Ecto neural progenitor cell (in vitro differentiated cells): ENCODE data around the gene RGS7.
"Not testable (repeated sequence)": the region's sequence is repeated elsewhere in the genome, so short reads cannot be mapped to it uniquely, and the experiment has no call there.

ENCODE experiments used
- DNase-seq: peaks from one replicate; pipeline ENCODE4 v3.0.0-alpha.2; 2018; ENCODE audit warnings: low spot score

RGS7 gene

DNA sequence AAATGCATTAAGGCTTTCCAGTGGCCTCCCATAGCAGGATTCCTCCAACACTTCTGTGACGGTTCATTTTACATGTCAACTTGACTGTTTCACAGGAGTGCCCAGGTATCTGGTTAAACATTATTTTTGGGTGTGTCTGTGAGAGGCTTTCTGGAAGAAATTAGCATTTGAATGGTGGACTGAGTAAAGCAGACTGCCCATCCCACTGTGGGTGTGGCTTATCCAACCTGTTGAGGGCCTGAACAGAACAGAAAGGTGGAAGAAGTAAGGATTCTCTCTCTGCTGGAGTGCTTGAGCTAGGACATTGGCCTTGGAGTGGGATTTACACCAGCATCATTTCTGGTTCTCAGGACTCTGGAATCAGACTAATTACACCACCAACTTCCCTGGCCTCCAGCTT is 85.6 kb downstream of the RGS7 start:
- DNase-seq = no peak

DNA sequence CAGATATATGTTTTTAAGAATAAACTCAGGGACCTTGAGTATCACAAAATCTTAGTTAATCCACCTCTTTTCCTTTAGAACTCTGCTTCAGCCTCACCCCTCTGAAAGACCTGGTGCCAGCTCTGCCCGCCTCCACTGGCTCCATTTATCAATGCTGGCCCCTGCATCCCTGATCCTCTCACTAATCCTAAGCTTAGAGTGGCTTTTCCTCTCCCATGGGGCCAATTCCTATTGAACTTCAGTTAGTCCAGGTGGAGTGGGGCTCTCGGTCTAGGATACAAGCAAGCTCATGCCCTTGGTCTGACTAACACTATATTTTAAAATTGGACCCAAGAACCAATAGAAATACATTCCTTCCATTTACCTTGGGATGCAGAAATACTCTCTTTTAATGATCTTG is 87.0 kb downstream of the RGS7 start:
- DNase-seq = no peak

DNA sequence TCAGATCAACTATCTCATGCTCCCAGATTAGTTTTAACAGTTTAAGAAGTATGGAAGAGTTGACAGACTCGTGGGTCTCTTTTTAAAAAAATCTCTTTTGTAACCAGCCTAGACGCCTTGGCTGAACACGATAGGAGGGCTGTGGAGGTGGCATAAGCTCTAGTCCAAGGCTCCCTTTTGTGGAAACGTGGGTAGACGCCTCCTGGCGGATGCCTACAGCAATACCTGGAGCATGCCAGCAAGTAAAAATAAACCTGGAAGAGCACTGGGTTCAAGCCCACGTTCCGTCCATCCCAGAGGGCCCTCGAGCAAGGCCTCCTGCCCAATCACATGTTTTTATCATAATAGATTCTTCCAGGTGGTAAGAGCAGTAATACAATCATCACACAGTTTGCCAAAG is 87.9 kb downstream of the RGS7 start:
- no peak for DNase-seq

DNA sequence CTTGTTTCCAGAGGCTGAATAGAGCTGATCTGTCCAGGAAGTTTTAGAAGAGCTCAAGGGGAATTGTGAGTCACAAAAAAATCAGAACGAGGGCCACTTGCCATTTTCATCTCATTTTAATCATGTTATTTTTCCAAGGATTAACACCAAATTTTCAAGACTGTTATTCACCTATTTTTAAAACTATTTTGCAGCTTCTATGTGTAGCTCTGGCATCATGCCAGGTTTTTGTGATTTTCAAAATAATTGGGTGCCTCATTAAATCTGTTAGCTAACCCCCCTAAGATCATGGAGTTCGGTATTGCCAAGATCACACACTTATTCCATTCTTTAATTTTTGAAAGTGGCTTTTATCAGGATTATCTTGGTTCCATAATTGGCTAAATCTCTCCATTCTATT is 90.9 kb downstream of the RGS7 start:
- no peak for DNase-seq

DNA sequence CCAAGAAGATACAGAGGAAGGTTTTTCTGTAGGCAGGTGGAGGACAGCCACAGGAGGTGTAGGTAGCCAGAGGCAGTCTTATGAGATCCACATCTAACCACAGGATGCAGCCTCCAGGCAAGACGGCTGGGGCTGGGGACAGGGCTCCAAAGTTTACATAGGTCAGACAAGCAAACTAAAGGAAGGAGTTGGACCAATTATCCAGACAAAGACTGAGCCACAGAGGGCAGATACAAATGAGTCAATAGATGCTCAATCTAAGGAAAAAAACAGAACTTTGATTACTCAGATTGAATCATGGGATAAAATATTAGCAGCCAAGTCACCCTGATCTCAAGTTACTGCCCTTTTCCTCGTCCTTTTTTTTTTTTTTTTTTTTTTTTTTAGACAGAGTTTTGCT is 91.6 kb downstream of the RGS7 start:
- DNase-seq = no peak

DNA sequence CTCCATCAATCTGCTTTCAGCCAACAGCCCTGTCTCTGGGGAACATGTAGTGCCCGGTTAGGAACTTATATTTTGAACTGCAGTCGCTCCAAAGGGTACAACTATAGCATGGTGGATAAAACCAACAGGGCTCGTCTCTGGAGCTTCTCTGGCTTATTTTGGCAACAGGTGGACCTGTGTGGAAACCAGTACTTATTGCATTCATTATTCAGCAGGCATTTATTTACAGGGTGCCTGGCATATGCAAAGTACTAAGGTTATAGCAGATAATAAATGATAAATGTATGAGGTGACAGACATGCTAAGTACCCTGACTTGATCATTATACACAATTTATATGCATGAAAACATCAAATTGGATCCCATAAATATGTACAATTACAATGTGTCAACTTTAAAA is 93.7 kb downstream of the RGS7 start:
- DNase-seq = no peak

DNA sequence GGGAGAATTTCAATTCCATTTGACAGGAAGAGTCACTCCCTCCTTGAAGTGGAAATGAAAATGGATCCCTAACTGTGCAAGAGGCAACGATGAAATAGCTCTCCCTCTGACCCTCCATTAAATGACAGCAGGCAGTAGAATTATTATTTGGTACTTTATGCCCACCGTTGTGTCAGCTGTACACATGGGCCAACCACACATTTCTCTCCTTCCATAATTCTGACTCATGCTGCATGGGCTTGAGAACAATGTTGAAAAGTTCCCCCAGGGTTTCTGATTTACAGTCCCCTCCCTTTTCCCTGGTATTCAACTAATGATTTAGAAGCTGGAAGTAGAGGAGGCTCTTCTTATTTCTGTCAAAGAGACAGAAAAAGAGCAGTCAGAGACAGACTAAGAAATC is 103.5 kb downstream of the RGS7 start:
- no peak for DNase-seq

DNA sequence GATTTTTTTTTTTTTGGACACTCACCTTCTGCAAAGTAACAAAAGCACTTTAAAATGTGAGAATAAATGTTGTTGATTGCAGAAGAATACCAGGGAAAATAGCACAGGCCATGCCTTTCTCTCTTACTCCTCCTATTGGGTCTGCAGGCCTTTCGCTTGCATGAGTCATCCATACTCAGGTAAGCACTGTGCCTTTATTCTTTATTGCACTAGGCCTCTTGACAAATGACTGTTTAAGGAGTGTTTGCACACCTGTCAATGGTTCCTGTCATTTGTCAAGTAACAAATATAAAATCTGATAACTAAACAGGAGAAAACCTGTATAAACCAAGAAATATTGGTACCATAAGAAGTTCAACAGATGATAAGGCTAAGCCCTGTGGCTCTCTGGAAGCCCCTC is 106.5 kb downstream of the RGS7 start:
- DNase-seq = no peak

DNA sequence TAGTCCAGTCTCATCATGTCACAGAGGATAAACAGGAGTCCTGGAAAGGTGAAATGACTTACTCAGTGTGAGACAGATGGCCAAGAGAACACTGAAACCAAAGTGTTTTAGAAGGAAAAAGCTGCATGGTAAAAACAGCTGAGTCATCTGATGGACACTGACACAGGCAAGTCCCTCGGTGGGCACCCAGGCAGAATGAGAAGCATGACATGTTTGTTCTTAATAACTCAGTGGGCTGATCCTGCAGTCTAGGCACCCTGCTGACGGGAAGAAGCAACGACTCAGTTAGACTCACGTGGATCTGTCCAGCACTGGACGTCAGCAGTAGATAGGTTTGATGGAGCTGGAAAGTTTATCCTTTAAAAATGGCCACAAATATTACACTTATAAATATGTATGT is 116.9 kb downstream of the RGS7 start:
- DNase-seq = no peak

DNA sequence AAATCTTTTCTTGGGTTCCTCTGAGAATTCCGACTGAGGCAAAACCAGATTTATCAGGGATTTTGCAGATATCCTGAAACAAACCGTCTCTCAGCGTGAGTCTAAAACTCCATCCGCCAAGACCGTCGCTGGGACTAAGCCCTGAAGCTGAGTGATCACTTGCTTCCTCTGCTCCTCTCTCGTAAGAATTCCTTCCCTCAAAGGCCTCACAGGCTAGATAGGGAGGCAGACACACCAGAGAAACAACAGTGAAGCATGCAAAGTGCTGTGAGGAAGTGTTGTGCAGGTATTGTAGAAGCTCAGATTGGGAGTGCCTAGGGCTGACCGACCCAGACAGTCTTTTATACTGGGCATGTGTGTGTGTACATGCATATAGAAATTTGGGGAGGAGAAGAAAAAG is 119.1 kb downstream of the RGS7 start:
- DNase-seq = no peak

DNA sequence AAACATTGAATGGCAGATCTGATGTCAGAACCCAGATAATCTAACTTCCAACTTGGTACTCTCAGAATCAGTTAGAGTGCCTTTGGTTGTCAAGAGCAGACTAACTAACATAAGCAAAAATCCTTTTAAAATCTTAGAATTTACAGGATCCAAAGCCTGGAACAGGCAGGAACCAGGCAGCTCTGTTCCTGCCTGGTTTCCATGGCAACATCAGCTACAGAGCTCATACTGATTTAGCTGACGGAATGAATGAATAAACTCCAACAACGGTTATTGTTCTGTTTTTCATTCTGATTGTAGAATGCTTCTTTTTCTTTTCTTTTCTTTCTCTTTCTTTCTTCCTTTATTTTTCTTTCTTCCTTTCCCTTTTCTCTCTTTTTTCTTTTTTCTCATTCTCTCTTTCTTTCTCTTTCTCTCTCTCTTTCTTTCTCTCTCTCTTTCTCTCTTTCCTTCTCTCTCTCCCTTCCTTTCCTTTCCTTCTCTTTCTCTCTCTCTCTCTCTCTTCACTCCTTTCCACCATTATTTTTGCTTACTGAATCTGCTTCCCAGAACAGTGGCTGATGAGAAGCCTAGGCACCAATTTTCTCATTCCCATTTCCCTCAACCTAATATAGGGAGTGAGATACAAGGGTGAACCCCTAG is 121.6 kb downstream of the RGS7 start:
- DNase-seq = no peak

DNA sequence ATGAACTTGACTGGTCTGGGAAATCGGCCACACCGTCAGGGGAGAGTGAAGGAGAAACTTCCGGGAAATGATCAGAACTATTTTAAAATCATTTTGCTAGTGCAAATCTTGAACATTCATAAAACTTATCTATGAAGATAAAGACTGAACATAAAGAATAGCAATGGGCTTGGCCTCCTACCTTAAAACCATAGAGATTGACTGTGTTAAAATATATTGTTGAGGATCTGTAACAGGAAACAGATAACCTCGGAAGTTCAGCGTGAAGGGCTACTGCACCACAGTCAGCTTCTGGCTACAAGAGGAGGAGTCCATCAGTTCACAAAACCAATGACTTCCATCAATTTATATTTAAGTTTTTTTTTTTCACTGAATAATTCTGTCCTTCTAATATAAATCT is 127.3 kb downstream of the RGS7 start:
- DNase-seq = no peak

DNA sequence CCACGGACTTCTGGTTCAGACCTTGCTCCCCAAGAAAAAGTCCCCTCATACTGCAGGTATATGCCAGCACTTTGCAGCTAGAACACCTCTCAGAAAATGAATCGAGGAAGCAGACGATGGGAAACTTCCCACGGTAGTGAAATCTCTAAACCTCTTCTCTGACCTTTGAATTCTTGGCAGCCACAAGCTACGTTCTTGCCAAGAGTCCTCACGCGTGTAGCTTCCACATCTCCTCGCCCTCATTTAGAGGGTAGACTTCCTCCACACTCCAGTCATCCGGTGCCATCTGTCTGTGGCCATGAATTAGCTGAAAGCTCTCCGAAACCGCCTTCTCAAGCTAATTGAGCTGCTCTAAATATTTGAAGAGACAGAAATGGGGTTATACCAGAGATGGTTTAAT is 127.8 kb downstream of the RGS7 start:
- DNase-seq = no peak

DNA sequence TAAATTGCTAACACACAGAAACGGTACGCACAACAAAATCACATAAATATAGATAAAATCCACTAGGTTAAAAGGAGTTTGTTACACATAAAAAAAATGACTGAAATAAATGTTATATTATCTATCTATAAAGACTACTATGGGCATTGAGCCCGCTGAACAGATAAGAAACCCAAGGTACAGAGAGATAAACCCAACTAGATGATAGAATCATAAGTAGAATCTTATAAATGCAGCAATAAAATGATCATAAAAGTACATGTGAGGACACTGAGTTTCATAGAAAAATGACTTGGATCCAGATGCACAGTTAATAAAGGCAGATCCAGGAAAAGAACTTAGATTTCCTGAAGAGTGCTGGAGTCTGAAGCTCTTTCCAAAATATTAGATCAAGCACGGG is 128.7 kb downstream of the RGS7 start:
- DNase-seq = no peak

DNA sequence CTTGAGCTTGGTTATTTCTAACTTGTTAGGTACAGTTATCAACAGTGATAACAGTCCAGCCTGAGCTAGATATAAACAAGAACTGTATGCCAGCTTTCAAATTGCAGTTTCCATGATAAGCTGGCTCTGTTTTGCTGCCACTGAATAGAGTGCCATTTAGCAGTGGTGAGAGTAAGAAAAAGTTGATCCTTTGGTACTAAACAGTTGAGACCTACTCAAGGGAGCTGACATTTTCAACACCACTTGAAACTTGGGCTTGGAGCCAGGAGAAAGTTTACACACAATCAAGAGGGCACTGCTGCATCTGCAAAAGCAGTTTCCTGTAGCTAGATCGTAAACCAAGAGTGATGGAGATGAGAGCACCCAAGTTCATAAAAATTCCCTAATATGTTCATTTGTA is 131.3 kb downstream of the RGS7 start:
- no peak for DNase-seq

DNA sequence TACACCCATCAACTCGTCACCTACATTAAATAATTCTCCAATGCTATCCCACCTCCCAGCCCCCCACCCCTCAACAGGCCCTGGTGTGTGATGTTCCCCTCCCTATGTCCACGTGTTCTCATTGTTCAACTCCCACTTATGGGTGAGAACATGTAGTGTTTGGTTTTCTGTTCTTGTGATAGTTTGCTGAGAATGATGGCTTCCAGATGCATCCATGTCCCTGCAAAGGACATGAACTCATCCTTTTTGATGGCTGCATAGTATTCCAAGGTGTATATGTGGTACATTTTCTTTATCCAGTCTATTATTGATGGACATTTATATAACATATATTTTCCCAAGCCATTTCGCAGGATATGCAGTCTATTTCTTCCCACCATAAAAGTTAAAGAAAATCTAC is 132.8 kb downstream of the RGS7 start:
- DNase-seq = not testable (repeated sequence)

DNA sequence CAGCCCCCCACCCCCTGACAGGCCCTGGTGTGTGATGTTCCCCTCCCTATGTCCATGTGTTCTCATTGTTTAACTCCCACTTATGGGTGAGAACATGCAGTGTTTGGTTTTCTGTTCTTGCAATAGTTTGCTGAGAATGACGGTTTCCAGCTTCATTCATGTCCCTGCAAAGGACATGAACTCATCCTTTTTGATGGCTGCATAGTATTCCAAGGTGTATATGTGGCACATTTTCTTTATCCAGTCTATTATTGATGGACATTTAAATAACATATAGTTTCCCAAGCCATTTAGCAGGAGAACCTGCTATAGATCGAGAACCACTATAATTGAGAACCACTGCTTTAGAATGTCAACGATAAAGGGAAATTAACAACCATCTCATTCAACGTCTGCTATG is 134.2 kb downstream of the RGS7 start:
- DNase-seq = not testable (repeated sequence)

DNA sequence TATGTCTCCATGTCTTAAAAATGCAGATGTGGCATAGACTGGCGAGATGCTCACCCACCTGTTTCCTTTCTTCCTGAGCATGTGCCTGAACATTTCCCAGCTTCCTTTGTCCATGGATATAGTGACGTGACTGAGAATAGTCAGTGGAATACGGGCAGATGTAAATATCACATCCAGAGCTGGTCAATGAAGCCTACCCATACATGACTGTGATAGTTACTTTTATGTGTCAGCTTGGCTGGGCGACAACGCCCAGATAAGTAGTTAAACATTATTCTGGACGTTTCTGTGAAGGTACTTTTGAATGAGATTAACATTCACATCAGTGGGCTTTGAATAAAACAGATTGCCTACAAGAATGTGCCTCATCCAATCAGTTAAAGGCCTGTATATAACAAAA is 135.7 kb downstream of the RGS7 start:
- no peak for DNase-seq

DNA sequence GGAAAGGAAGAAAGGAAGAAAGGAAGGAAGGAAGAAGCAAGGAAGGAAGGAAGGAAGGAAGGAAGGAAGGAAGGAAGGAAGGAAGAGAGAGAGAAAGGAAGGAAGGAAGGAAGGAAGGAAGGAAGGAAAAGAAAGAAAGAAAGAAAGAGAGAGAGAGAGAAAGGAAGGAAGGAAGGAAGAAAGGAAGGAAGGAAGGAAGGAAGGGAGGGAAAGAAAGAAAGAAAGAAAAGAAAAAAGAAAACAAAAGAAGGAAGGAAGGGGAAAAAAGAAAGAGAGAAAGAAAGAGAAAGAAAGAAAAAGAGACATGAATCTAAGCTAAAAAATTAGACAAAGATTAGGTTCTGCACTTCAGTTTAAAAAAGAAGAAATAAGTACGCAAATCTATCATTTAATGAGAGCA is 136.1 kb downstream of the RGS7 start:
- not testable (repeated sequence) for DNase-seq

DNA sequence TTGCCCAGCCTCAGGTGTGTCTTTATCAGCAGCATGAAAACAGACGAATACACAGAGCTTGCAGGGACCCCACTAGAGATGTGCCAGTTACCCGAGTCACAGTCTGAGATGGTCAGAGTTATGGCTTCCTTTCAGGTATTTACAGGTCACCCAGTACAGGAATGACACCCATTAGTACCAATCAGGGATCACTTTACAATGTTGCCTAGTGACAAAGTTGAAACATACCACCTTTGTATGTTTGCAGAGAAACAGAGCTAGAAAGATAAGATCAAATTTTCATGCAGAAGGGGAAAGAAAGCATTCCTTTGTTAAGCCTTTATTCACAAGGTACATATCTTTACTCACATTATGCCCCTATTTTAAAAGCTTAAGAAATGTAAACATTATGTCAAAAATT is 137.6 kb downstream of the RGS7 start:
- DNase-seq = no peak

DNA sequence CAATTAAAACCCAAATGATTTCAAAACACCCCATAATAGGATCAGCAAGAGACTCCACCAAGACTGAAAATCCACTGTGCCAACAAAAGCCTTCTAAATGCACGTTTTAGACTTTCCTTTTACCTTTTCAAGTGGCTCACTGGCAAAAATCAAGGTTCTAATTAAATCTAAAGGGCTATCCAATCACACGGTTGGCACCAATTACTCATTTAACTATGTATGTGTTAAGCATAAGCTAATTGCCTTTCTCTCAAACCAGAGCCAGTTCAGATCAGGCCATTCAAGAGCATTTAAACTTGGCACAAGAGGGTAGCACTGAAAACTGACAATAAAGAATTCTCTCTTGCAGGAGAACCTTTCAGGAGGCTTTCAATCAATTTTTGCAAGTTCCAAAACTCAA is 139.5 kb downstream of the RGS7 start:
- no peak for DNase-seq

DNA sequence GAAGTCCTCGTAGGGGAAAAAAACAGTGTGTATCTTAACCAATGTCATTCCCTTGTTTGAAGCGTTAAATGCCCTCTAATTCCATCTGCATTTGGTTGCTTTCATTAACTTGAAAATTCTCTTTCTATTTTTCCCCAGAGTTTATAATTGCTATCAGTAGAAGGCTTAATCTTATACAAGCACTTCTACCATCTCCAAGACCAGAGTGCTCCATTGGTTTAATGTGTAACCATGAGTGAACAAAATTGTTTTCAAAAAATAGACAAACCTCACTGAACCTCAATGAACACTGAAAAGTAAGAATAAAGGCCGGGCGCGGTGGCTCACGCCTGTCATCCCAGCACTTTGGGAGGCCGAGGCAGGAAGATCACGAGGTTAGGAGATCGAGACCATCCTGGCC is 141.3 kb downstream of the RGS7 start:
- DNase-seq = no peak

DNA sequence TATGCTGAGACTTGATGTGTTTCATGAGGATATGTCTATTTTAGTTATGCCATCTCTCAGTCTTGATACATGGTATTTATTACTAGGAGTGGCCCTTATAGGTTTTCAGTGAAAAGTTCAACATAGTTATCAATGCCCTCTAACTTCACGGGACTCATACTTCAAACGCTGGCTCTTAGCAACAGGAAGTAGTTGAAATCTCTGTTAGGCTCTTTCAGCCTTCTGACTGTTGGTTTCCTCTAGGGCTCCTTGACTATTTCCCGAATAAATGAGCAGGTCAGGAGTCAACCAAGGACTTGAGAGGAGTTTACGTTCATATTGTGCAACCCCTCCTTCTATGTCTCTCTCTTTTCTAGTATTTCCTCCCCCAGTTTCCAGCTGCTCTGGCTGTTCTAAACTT is 141.8 kb downstream of the RGS7 start:
- DNase-seq = no peak

DNA sequence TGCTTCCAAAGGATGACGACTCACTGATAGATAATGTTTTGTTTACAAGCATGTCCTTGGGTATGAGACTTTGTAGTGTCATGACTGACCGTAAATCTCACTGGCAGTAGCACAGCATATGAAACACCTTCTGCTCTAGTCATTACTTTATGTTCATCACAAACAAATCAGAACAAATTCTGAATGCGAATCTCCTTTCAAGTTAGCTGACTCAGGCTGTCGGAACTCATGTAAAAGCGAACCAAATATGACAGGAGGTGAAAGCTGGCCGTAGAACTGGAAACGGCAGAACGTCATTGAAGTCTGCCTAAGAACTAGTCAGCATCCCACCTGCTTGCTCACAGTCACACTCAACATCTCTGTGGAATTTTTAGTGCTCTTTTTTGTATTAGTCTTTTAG is 143.9 kb downstream of the RGS7 start:
- no peak for DNase-seq

DNA sequence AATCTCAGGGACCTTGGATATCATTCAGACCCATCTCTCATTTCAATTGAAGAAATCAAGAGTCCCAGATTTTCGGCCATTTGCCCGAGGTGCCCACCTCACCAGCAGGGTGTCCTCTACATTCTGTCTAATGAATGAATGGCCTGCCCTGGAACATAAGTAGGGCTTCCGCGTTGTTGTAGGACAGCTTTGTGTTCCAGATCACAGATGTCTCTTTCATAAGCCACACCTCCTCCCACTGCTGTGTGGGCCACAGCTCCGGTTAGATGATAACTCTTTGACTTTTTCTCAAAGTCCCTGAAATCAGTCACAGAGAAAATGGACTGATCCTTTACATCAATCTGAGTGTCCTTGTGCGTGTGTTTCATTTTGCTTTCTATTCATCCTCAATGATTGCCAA is 144.4 kb downstream of the RGS7 start:
- no peak for DNase-seq
